ENCODE data around the gene MIER1. TPM values are rescaled to one million over a fixed set of nuclear protein-coding genes. Genes with fewer than 3 reads are reported as not detected.

Gene MIER1
- total RNA-seq, 2 donors from 2014 or later, result 43.1 to 76.8 TPM

GRCh38 chr1:66999640-67000400 is 75.0 kb downstream of the MIER1 start:
- no peak for TF ChIP-seq CTCF (IDR thresholded peaks at IDR 0.05)
- Histone ChIP-seq H3K27me3 (no peaks in the 10 kb centered on the region), H3K9ac (ENCODE audit: low read depth in 2 of 2, low read length in 2 of 2) (no peak overlapping the region), H3K4me1 (no peaks in the 10 kb centered on the region), H3K9me3 (no peaks in the 10 kb centered on the region), H3K4me3 (no peak overlapping the region), H3K27ac (no peak overlapping the region), H3K36me3 (no peaks in the 10 kb centered on the region)
- DNase-seq, result no peak
- intact Hi-C loops (cut with DNase I), result loop anchor here (10.0 kb wide), 2 partner anchors 215 to 235 kb away; no protein-coding TSS in a partner anchor

GRCh38 chr1:67001682-67002425 is 77.1 kb downstream of the MIER1 start:
- no peak for DNase-seq
- no peaks in the 10 kb centered on the region for H3K4me1 ChIP-seq
- no peak overlapping the region for H3K27ac ChIP-seq
- H3K36me3 ChIP-seq, result no peaks in the 10 kb centered on the region
- H3K27me3 ChIP-seq, result no peaks in the 10 kb centered on the region
- H3K4me3 ChIP-seq, result no peak overlapping the region
- no peak for TF ChIP-seq CTCF (IDR thresholded peaks at IDR 0.05)
- no peak overlapping the region for H3K9ac ChIP-seq (ENCODE audit: low read depth in 2 of 2, low read length in 2 of 2)
- no peaks in the 10 kb centered on the region for H3K9me3 ChIP-seq
- intact Hi-C loops (cut with DNase I), result loop anchor here (10.0 kb wide), 1 partner anchor 213 kb away; no protein-coding TSS in a partner anchor

- Histone ChIP-seq H3K36me3 (no peaks in the 10 kb centered on the region), H3K4me1 (no peaks in the 10 kb centered on the region), H3K27ac (no peak overlapping the region), H3K27me3 (no peaks in the 10 kb centered on the region), H3K4me3 (no peak overlapping the region), H3K9ac (ENCODE audit: low read depth in 2 of 2, low read length in 2 of 2) (no peak overlapping the region), H3K9me3 (no peaks in the 10 kb centered on the region)
- TF ChIP-seq CTCF (IDR thresholded peaks at IDR 0.05), result no peak
- intact Hi-C loops (cut with DNase I), result loop anchor here (10.0 kb wide), 1 partner anchor 211 kb away; no protein-coding TSS in a partner anchor
- no peak for DNase-seq
Observed at GRCh38 chr1:67004176-67004575, 79.4 kb downstream of the MIER1 start.

GRCh38 chr1:67005068-67005467 is 80.3 kb downstream of the MIER1 start:
- no peaks in the 10 kb centered on the region for H3K4me1 ChIP-seq
- intact Hi-C loops (cut with DNase I), result loop anchor here (10.0 kb wide), 1 partner anchor 210 kb away; no protein-coding TSS in a partner anchor
- DNase-seq, result no peak
- H3K27ac ChIP-seq, result no peak overlapping the region
- H3K9ac ChIP-seq (ENCODE audit: low read depth in 2 of 2, low read length in 2 of 2), result no peak overlapping the region
- H3K27me3 ChIP-seq, result no peaks in the 10 kb centered on the region
- no peaks in the 10 kb centered on the region for H3K36me3 ChIP-seq
- no peaks in the 10 kb centered on the region for H3K9me3 ChIP-seq
- TF ChIP-seq CTCF (IDR thresholded peaks at IDR 0.05), result no peak
- no peak overlapping the region for H3K4me3 ChIP-seq

GRCh38 chr1:67009792-67010191 is 85.0 kb downstream of the MIER1 start:
- Histone ChIP-seq H3K27me3 (no peaks in the 10 kb centered on the region), H3K4me3 (no peak overlapping the region), H3K9ac (ENCODE audit: low read depth in 2 of 2, low read length in 2 of 2) (no peak overlapping the region), H3K9me3 (no peaks in the 10 kb centered on the region), H3K27ac (no peak overlapping the region), H3K36me3 (no peaks in the 10 kb centered on the region), H3K4me1 (no peaks in the 10 kb centered on the region)
- no peak for DNase-seq
- intact Hi-C loops (cut with DNase I), result loop anchor here (10.0 kb wide), 1 partner anchor 205 kb away; no protein-coding TSS in a partner anchor
- TF ChIP-seq CTCF (IDR thresholded peaks at IDR 0.05), result no peak

All from colonic mucosa (tissue), 4 donors.